ENCODE measurements around the gene KCNN3.
A peak's percentile ranks its signal among the peaks of the same experiment; 100 is the strongest.
"Not testable (repeated sequence)": the region's sequence is repeated elsewhere in the genome, so short reads cannot be mapped to it uniquely, and the experiment has no call there.

The KCNN3 gene

GRCh38 chr1:154870115-154870571, at the start of gene KCNN3:
KCNN3 (minus strand) TSS chr1:154870281; CDS start chr1:154869964, 317 bp downstream.
- DNase-seq (ENCODE audit: low read depth in 2 of 2, low spot score in 1 of 2), result peak in 1 of 2 donors; percentile 36

GRCh38 chr1:154913273-154913672, 43.2 kb upstream of the KCNN3 start:
- no peak for DNase-seq (ENCODE audit: low read depth in 2 of 2, low spot score in 1 of 2)

DNA sequence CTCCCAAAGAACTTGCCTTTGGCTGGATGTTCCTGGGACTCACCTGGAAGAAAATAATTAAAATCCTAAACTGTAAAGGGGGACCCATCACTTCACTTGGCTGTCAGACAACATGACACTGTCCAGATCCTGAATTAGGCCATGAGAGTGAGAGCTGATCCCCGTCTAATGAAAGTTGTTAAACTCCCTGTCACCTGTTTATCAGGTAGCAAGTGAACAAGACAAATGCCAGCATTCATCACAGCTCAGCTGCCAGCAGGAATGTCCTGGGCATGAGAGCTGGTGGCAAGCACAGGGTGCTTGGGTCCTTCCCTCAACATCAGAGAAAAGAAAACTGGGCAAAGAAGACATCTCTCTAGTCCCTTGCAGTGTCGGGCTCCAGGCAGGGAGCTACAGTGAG, 42.7 kb upstream of the KCNN3 start:
- no peak for DNase-seq (ENCODE audit: low read depth in 2 of 2, low spot score in 1 of 2)

DNA sequence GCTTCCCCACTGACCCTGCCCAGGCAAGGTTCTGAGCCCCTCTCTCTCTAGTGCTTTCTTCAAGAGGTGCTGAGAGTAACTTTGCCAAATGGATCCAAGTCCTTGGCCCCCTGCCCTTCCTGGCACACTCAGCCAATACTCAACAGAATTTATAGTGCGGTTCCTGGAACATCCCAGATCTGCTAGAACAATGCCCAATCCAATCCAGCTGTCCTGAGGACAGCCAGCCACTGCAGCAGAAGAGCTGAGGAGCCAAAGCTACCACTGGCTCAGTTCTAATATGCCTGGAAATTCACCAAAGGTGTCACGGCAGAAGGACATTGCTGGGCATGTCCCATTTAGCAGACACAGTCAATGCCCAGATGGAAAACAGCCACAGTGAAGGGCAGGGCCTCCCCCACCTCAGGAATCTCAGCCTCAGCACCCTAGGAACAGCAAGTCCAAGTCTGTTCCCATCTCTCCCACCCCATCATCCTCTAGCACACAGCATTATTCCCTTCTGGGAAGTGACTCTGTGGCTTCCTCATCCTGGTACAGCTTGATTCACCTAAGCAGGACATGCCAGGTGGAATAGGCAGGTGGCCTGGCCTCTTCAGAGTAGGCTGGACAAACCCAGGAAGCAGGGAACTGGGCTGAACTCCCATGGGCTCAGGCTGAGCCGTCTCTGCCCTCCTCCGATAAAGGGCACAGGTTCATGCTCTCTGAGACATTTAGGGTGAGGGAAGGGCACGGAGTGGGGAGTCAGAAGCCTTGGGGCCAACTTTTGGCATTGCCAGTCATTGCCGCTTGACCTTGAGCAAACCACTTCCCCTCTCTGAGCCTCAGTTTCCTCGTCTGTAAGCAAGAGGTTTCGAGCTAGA, 41.8 kb upstream of the KCNN3 start:
- no peak for DNase-seq (ENCODE audit: low read depth in 2 of 2, low spot score in 1 of 2)

GRCh38 chr1:154910851-154911250, 40.8 kb upstream of the KCNN3 start:
- no peak for DNase-seq (ENCODE audit: low read depth in 2 of 2, low spot score in 1 of 2)

GRCh38 chr1:154908937-154909336, 38.9 kb upstream of the KCNN3 start:
- no peak for DNase-seq (ENCODE audit: low read depth in 2 of 2, low spot score in 1 of 2)

DNA sequence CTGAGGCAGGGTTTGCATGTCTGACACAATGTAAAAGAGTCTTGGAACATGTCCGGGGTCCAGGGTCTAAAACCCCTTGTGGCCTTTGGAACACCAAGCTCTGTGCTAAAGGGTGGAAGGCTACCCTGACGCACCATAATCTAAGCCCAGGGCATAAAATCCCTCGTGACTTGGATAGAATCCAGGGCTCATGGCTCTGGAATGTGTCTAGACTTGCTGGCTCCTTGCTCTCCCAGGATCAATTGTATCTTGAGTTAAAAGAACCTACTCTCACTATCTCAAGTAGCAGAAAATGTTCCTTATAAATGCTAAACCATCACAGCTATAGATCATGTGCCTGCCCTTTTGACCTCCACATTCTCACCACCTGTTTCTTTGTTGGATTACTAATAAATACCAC, 38.0 kb upstream of the KCNN3 start:
- DNase-seq (ENCODE audit: low read depth in 2 of 2, low spot score in 1 of 2), result not testable (repeated sequence)

DNA sequence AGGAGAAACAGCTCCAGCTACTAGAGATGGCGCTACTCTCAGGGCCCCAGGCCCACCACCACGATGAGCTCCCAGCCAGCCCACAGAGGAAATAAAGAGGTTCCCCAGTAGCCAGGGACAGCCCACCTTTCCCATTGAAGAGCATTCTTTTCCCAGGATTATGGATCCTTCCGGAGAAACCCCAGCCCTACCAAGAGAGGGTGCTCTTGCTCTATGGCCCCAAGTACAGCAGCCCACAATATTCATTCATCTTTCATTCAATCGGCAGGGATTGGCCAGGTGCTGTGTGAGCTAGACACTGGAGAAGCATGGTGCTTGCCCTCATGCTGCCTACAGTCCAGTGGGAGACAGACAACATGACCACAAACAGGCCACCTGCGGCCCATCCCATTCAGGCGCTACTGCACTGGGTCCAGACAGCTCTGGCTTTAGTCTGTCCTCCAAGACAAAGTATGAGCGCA, 36.6 kb upstream of the KCNN3 start:
- DNase-seq (ENCODE audit: low read depth in 2 of 2, low spot score in 1 of 2), result no peak

DNA sequence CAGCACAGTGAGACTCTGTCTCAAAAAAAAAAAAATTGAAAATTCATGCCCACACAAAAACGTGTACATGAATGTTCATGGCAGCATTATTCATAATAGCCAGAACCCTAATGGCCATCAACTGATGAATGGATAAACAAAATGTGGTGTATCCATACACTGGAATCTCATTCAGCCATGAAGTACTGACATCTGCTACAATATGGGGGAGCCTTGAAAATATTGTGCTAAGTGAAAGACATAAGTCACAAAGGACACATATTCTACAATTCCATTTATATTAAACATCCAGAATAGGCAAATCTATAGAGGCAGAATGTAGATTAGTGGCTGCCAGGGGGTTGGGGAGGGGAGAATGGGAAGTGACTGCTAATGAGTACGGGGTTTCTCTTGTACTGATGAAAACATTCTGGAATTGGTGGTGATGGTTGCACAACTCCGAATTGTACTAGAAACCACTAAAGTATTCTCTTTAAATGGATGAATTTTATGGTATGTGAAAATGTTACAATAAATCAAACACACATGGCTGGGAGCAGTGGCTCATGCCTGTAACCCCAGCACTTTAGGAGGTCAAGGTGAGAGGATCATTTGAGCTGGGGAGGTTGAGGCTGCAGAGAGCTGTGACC, 33.0 kb upstream of the KCNN3 start:
- DNase-seq (ENCODE audit: low read depth in 2 of 2, low spot score in 1 of 2), result no peak

DNA sequence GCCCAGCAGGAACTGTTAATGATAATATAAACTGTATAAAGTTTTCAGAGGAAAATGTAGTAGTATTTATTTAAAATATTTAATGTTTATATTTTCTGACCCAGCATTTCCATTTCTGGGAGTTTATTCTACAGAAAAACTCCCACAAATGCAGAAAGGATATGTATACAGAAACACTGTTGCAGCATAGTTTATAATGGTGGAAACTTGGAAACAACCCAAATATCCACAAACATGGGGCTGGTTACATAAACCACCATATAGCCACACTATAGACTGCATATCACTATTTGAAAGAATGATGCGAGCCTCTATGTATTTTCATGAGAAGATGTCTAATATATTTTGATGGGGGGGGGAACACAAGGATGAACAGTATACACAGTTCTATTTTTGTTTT, 31.5 kb upstream of the KCNN3 start:
- no peak for DNase-seq (ENCODE audit: low read depth in 2 of 2, low spot score in 1 of 2)

DNA sequence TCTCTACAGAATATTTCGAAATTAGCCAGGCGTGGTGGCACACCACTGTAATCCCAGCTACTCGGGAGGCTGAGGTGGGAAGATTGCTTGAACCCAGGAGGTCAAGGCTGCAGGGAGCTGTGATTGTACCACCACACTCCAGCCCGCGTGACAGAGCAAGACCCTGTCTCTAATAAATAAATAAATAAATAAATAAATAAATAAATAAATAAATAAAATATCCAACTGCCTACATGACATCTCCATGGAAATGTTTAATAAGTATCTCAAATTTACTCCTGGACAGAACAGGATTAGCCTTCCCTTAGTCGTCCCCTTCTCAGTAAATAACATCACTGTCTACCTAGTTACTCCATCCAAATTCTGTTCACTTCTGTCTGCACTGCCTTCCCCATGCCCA, 29.0 kb upstream of the KCNN3 start:
- no peak for DNase-seq (ENCODE audit: low read depth in 2 of 2, low spot score in 1 of 2)

- no peak for DNase-seq (ENCODE audit: low read depth in 2 of 2, low spot score in 1 of 2)
These were observed 26.7 kb upstream of the KCNN3 start for GRCh38 chr1:154896771-154897286.

DNA sequence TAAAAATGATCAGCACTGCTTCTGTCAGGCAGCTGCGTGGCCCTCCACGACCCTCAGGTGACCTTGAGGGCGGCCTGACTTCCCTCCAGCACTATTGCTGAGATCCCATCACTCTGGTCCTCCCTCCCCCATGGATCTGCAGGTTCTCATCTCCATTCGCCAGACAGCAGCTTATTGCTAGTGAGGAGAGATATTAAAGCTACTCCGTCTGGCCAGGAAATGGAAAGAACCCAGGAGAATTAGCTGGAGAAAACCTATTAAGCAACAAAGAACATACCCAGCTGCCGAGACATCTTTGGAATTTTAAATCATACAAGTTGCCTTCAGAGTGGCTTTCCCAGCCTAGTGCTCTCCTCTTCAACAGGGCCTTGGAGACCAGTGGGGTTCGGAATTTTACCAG, 25.7 kb upstream of the KCNN3 start:
- no peak for DNase-seq (ENCODE audit: low read depth in 2 of 2, low spot score in 1 of 2)

DNA sequence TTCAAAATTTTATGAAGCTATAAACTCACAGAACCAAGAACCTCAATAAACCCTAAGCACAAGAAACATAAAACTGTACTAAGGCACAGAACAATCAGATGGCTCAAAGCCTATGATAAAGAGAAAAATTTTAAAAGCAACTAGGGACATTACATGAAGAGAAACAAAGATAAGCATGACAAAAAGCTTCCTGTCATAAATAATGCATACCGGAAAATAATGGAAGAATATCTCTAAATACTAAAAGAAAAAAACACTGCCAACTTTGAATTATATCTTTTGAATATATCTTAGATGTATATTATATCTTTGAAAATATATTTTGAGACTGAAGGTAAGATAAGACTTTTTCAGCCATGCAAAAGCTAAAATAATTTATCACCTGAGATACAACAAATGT, 21.4 kb upstream of the KCNN3 start:
- no peak for DNase-seq (ENCODE audit: low read depth in 2 of 2, low spot score in 1 of 2)

DNA sequence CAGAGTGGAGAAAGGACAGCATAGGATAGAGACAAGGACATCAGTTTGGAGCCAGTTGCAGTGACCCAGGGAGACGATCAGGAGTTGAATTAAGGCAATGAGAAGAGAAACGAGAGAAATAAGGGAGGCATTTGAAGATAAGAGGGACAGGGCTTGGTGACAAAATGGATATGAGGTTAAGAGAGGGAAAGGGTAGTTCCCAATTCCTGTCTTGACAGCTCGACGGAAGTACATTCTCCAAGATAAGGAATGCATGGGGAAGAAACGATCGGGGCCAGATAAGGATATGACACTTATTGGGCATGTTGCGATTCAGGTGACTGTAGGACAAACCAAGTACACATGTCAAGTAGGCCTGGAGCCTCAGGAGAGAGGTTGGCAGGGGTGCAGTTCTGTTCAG, 18.7 kb upstream of the KCNN3 start:
- no peak for DNase-seq (ENCODE audit: low read depth in 2 of 2, low spot score in 1 of 2)

GRCh38 chr1:154886281-154887015, 16.4 kb upstream of the KCNN3 start:
- no peak for DNase-seq (ENCODE audit: low read depth in 2 of 2, low spot score in 1 of 2)

- no peak for DNase-seq (ENCODE audit: low read depth in 2 of 2, low spot score in 1 of 2)
These were observed 15.0 kb upstream of the KCNN3 start for GRCh38 chr1:154884869-154885701.

GRCh38 chr1:154883919-154884868, 14.1 kb upstream of the KCNN3 start:
- no peak for DNase-seq (ENCODE audit: low read depth in 2 of 2, low spot score in 1 of 2)

GRCh38 chr1:154881820-154882535, 11.9 kb upstream of the KCNN3 start:
- DNase-seq (ENCODE audit: low read depth in 2 of 2, low spot score in 1 of 2), result no peak

Data from stimulated activated CD8-positive, alpha-beta memory T cell treated with anti-CD3 and anti-CD28 coated beads, Interleukin-4, amount 100 ng/mL, for 1 hour (primary cell).